Effector memory CD4-positive, alpha-beta T cell (primary cell): ENCODE measurements around the gene ZFR2.

Experiments
- DNase-seq, 3 donors: peaks; one replicate each; pipeline ENCODE4 v3.0.0-alpha.2; 2020
- H3K27ac ChIP-seq: 2 replicates; pipeline ENCODE4 v1.7.0; 2013; ENCODE audit warnings: mild to moderate bottlenecking, low read length, moderate library complexity; ENCODE audit not compliant: insufficient read depth, poor library complexity, severe bottlenecking
- H3K27me3 ChIP-seq: replicated peaks from 2 replicates; pipeline ENCODE4 v1.7.0; 2013; ENCODE audit warnings: mild to moderate bottlenecking, low read length; ENCODE audit not compliant: insufficient read depth, control insufficient read depth, poor library complexity, severe bottlenecking
- H3K36me3 ChIP-seq: 2 replicates; pipeline ENCODE4 v1.7.0; 2013; ENCODE audit warnings: mild to moderate bottlenecking, low read length, moderate library complexity; ENCODE audit not compliant: control insufficient read depth, insufficient read depth
- H3K4me1 ChIP-seq: 2 replicates; pipeline ENCODE4 v1.7.0; 2013; ENCODE audit warnings: low read length, mild to moderate bottlenecking; ENCODE audit not compliant: control insufficient read depth, insufficient read depth, poor library complexity, severe bottlenecking
- H3K4me3 ChIP-seq: 2 replicates; pipeline ENCODE4 v1.7.0; 2013; ENCODE audit warnings: low read length, low read depth, mild to moderate bottlenecking; ENCODE audit not compliant: insufficient read depth, poor library complexity, severe bottlenecking
- H3K9me3 ChIP-seq: 2 replicates; pipeline ENCODE4 v1.7.0; 2013; ENCODE audit warnings: mild to moderate bottlenecking, low read length, moderate library complexity; ENCODE audit not compliant: control insufficient read depth

Gene ZFR2

DNA sequence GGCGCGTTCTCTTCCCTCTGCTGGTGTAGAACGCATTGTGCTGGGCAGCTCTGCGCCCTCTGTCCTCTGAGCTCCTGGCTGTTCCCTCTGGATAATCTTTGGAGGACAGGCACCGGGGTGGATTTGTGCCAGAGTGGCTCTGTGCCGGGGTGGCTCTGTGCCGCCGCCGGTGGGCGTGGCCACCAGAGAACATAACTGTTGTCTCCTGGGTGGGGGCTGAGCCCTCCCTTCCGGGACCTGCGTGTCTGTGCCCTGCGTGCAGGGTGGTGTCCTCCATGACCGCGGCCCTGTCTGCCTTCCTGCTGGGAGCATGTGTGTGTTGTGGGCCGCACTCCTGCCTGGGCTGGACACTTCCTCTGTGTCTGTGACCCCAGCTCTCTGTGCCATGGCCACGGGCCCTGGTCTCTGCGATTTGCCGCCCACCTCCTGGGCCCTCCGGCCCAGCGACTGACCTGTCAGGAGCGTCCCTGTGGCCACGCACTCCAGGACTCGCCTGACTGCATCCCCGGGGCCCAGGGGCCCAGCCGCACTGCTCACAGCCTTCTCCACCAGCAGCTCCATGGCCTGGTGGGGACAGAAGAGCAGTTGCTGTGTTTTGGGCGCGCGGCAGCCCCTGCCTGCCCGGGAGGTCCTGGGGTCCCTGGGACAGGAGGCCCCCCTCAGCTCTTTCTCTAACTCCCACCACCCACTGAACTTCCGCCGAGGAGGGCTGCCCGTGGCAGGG, 60.3 kb downstream of the ZFR2 start:
- no peaks in the 10 kb centered on the region for H3K9me3 ChIP-seq
- H3K36me3 ChIP-seq = no peaks in the 10 kb centered on the region
- no peak overlapping the region for H3K4me3 ChIP-seq
- H3K27ac ChIP-seq = no peak overlapping the region
- DNase-seq = no peak
- no peaks in the 10 kb centered on the region for H3K27me3 ChIP-seq
- peaks cover 8% of the 10 kb centered on the region for H3K4me1 ChIP-seq

DNA sequence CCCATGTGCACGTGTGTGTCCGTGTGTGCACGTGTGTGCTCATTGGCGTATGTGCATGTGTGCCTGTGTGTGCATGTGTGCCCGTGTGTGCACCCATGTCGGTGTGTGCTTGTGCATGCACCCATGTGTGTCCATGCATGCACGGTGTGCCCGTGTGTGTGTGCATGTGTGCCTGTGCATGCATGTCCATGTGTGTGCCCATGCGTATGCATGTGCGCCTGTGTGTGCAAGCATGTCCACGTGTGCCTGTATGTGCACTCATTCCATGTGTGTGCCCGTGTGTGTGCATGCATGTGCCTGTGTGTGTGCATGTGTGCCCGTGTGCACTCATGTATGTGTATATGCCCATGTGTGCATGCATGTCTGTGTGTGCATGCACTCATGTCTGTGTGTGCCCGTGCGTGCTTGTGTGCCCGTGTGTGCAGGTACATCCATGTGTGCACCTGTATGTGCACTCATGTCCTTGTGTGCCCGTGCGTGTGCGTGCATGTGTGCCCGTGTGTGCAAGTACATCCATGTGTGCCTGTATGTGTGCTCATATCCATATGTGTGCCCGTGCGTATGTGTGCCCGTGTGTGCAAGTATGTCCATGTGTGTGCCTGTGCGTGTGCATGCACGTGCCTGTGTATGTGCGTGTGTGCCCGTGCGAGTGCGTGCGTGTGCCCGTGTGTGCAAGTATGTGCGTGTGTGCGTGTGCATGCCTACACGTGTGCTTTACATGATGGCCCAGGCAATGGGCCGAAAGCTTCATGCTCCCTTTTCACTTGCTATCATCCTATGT, 61.1 kb downstream of the ZFR2 start:
- Histone ChIP-seq H3K4me1 (peaks cover under 1% of the 10 kb centered on the region), H3K27me3 (no peaks in the 10 kb centered on the region), H3K36me3 (no peaks in the 10 kb centered on the region), H3K4me3 (no peak overlapping the region), H3K27ac (no peak overlapping the region), H3K9me3 (no peaks in the 10 kb centered on the region)
- no peak for DNase-seq

DNA sequence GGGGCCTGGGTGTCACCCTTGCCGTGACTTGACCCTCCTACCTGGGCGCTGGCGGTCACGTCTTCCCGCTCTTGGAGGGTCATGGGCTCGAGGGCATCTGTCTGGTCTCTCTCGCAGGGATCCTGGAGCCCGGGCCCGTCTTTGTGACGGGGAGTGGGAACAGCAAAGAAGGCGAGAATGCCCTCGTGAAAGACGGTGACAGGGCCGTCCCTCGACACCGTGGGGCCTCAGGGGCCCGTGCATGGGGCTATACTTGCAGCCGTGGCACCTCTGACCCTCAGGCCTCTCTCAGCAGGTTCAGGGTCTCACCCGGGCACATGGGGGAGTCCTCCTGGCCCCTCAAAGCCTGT, 61.7 kb downstream of the ZFR2 start:
- H3K9me3 ChIP-seq = no peaks in the 10 kb centered on the region
- no peaks in the 10 kb centered on the region for H3K4me1 ChIP-seq
- no peak overlapping the region for H3K27ac ChIP-seq
- no peak for DNase-seq
- H3K27me3 ChIP-seq = no peaks in the 10 kb centered on the region
- H3K36me3 ChIP-seq = no peaks in the 10 kb centered on the region
- H3K4me3 ChIP-seq = no peak overlapping the region

DNA sequence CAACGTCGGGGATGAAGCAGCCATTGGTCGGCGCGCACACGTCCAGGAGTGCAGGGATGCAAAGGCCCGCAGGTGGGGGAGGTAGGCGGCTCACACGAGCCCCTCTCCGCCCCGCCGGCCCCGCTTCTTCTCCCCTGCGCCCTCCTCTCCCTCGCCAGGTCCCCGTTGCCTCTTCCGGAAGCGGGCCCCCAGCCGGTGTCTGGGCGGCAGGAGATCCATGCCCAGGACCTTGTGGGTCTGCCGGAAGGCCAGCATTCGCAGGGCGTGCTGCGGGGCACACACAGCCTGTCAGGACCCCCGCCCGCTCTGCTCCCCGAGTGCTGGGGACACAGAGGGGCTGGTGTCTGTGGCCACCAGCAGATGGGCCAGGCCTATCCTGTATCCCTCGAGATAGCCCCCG, 63.0 kb downstream of the ZFR2 start:
- no peak overlapping the region for H3K4me3 ChIP-seq
- no peak overlapping the region for H3K27ac ChIP-seq
- no peaks in the 10 kb centered on the region for H3K27me3 ChIP-seq
- DNase-seq = no peak
- no peaks in the 10 kb centered on the region for H3K9me3 ChIP-seq
- H3K4me1 ChIP-seq = peaks cover 11% of the 10 kb centered on the region
- no peaks in the 10 kb centered on the region for H3K36me3 ChIP-seq

DNA sequence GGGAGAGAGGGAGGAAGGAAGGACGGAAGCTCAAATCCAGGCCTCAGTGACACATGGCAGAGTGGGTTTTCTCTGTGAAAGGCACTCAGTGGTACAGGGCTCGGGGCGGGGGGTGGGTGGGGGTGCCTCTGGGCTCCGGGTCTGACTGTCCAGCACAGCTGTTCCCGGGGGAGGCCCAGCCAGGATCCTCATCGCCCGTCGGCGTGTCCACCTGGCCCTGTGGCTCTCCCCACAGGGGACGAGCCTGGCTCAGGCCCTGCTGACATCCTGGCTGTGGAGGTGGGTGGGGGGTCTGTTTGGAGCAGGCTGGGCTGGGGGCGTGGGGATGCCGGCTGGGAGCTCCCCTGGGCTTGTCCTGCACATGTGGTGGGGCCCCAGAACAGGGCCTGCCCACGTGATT, 64.4 kb downstream of the ZFR2 start:
- DNase-seq = no peak
- Histone ChIP-seq H3K27me3 (no peaks in the 10 kb centered on the region), H3K27ac (no peak overlapping the region), H3K36me3 (no peaks in the 10 kb centered on the region), H3K4me1 (peaks cover 12% of the 10 kb centered on the region), H3K4me3 (no peak overlapping the region), H3K9me3 (no peaks in the 10 kb centered on the region)

DNA sequence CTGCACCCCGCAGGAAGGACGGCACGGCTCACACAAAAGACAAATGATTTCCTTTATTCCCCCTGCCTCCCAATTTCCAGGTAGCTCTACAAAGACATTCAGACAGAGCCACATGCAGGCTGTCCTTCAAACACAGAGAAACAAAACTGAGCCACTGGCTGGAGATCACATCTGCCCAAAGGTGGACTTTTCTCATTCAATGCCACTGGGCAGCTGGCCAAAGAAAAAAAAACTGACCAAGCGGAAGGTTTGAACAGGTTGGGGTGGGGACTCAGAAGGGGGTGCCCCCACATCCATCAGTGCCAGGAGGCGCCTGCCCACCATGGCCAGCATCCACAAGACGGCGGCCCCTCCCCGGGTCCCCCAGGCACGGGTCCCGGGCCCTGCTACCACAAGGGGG, 64.9 kb downstream of the ZFR2 start:
- no peaks in the 10 kb centered on the region for H3K9me3 ChIP-seq
- H3K36me3 ChIP-seq = no peaks in the 10 kb centered on the region
- no peak overlapping the region for H3K4me3 ChIP-seq
- H3K4me1 ChIP-seq = peaks cover 12% of the 10 kb centered on the region
- no peaks in the 10 kb centered on the region for H3K27me3 ChIP-seq
- DNase-seq = no peak
- no peak overlapping the region for H3K27ac ChIP-seq

DNA sequence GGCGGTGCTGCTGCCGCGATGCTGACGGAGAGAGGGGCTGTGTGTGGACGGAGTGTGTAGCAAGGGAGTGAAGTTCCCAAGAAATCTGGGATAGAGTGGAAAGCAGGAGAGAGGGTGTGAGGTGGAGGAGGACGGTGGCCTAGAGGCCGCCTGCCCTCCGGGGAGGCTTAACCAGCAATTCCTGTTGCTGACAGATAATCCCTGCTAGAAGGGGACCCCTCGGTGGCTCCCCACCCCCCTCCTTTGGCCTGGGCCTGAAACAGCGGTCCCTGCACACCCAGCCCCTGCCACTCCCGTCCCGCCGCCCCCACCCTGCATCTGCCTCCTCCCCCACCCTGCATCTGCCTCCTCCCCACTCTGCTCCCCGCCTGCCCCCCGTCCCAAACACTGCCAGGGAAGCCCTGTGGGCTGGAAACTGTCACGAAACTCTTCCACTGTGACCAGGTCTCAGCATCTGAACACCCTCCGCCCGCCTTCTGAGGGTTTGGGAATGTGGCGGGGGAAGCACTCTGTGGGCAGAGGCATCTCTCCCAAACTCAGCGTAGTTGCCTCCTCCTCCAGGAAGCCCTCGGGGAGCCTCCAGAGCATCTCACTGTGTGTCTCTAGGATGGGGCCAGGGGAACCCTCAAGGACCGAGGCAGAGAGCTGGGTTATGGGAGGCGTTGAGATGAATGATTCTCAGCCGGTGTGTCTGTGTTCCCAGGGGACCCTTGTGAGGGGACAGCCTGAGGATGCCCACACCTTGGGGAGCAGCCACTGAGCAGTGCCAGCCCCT, 65.5 kb downstream of the ZFR2 start:
- Histone ChIP-seq H3K36me3 (no peaks in the 10 kb centered on the region), H3K27ac (no peak overlapping the region), H3K4me3 (no peak overlapping the region), H3K4me1 (peaks cover 12% of the 10 kb centered on the region), H3K9me3 (no peaks in the 10 kb centered on the region), H3K27me3 (no peaks in the 10 kb centered on the region)
- no peak for DNase-seq

DNA sequence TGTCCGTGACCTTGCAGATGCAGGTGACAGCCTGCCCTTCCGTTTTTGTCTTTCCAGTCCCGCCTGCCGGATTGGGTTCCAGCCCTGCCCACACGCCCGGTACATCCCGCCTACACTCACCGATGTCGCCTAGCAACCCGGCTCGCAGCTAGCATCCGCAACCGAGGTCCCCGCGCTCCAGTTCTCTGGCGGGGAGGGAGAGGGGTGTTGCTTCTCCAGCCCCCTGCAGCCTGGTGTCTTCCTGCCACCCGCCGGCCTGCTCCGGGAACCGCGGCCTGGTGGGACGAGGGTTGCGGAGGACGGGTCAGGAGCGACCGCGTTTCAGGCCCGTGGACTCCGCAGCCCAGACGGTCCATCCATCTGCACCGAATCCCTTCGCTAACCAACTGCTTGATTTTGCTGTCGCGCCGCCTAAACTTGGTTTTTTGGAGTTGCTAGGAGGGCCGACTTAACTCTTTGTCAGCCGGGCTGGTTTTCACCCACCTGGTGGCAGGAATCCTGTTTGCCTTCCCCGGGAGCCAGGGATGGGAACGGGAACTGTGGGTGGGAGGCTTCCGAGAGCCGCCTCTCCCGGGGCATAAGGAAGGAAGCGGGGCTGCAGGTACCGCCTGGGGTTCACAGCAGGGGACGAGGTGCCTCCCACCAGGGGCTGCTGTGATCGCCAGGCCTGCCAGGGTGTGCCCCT, 67.3 kb downstream of the ZFR2 start:
- DNase-seq = peak; percentile 37 to 45 (median 42)
- no peak overlapping the region for H3K27ac ChIP-seq
- no peaks in the 10 kb centered on the region for H3K36me3 ChIP-seq
- H3K4me3 ChIP-seq = peak overlapping the region; percentile 37
- H3K4me1 ChIP-seq = peaks cover 12% of the 10 kb centered on the region
- H3K27me3 ChIP-seq = no peaks in the 10 kb centered on the region
- no peaks in the 10 kb centered on the region for H3K9me3 ChIP-seq

DNA sequence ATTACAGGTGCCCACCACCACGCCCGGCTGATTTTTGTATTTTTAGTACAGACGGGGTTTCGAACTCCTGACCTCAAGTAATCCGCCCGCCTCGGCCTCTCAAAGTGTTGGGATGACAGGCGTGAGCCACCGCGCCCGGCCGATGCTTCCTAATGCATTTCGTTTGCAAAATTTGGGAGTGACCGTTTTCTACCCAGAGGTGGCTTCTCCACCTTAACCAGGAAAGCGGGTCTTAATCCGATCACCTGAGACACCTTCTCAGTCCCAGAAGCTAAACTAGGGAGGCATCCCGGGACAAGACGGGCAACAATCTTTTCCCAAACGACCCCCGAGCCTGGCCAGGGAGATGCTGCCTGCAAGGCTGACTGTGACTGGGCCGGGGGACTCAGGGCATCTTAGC, 67.8 kb downstream of the ZFR2 start:
- no peak for DNase-seq
- Histone ChIP-seq H3K27ac (no peak overlapping the region), H3K9me3 (no peaks in the 10 kb centered on the region), H3K36me3 (no peaks in the 10 kb centered on the region), H3K4me3 (peak overlapping the region; percentile 37), H3K27me3 (no peaks in the 10 kb centered on the region), H3K4me1 (peaks cover 12% of the 10 kb centered on the region)
